Esophagus muscularis mucosa (tissue), 3 donors: ENCODE data around the gene STAU1.

ENCODE experiments used
- CTCF ChIP-seq, 3 experiments: fragments of 200-600 bp in 2 of 3; fragments of 450-650 bp in 1 of 3; sonication (generic) in 2 of 3; IDR thresholded peaks; one replicate each; pipeline ENCODE4 v1.5.1; 2017 to 2019; ENCODE audit warnings: antibody characterized with exemption in 3 of 3, mild to moderate bottlenecking in 2 of 3, moderate library complexity in 1 of 3
- POLR2A ChIP-seq: fragments of 450-650 bp; IDR thresholded peaks from one replicate; pipeline ENCODE4 v1.6.1; 2017; ENCODE audit warnings: antibody characterized with exemption, moderate library complexity, mild to moderate bottlenecking, low read depth
- POLR2AphosphoS5 ChIP-seq, 2 donors: sonication (generic); formaldehyde crosslinking; IDR thresholded peaks; one replicate each; pipeline ENCODE4 v1.6.1; 2017; ENCODE audit warnings: antibody characterized with exemption in 2 of 2

- TF ChIP-seq CTCF (IDR thresholded peaks at IDR 0.05) (no peak), POLR2A (no peak), POLR2AphosphoS5 (IDR thresholded peaks at IDR 0.05) (no peak)
Observed at GRCh38 chr20:49140411-49140810, 47.7 kb downstream of the STAU1 start.
